Hypothalamus (tissue), 51 donors: Measurements from ENCODE around the gene GOLGA6L1.
"Not testable (repeated sequence)": the region's sequence is repeated elsewhere in the genome, so short reads cannot be mapped to it uniquely, and the experiment has no call there.

Source experiments
- DNase-seq, 51 donors: peaks; one replicate each; lab custom pipeline; 2025; lab: John Stamatoyannopoulos, UW

GOLGA6L1 gene

DNA sequence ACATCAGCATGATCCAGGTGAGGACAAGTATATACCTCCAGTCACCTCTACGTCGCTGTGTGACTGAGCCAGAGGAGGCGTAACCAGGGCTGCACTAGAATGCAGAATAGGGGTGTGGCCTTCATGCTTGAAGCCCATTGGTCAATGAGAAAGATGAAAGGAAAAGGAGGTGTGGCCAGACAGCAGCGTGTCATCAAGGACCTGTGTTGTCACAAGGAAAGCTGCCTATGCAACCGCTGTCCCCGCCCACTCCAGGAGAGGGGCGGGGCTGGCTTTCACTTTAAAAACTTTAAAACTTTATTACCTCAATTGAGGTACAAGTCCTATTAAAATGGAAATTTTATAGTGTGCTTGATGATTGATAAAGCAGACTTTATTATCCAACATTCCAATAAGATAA, at the start of gene GOLGA6L1:
Gene GOLGA6L1, minus strand, starts transcription at position 101 of the 400 bp plus-strand sequence. Its CDS starts 91 bp downstream, at position 10.
- not testable (repeated sequence) for DNase-seq

GRCh38 chr15:23181201-23181600, 44.6 kb upstream of the GOLGA6L1 start:
- DNase-seq = not testable (repeated sequence)

DNA sequence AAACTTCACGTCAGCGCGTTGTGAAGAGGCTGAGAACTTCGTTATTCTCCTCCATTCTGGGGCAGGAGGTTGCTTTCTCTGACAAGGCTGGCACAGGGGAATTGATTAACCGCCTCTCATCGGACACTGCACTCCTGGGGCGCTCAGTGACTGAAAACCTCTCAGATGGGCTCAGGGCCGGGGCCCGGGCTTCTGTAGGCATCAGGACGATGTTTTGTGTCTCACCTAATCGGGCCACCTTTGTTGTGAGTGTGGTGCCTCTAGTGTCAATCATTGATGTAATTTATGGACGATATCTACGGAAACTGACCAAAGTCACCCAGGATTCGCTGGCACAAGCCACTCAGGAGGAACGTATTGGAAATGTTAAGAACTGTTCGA, 43.9 kb upstream of the GOLGA6L1 start:
- not testable (repeated sequence) for DNase-seq

GRCh38 chr15:23179768-23180546, 43.3 kb upstream of the GOLGA6L1 start:
- not testable (repeated sequence) for DNase-seq

GRCh38 chr15:23176683-23177082, 40.1 kb upstream of the GOLGA6L1 start:
- DNase-seq = not testable (repeated sequence)

GRCh38 chr15:23175606-23176005, 39.0 kb upstream of the GOLGA6L1 start:
- DNase-seq = not testable (repeated sequence)

DNA sequence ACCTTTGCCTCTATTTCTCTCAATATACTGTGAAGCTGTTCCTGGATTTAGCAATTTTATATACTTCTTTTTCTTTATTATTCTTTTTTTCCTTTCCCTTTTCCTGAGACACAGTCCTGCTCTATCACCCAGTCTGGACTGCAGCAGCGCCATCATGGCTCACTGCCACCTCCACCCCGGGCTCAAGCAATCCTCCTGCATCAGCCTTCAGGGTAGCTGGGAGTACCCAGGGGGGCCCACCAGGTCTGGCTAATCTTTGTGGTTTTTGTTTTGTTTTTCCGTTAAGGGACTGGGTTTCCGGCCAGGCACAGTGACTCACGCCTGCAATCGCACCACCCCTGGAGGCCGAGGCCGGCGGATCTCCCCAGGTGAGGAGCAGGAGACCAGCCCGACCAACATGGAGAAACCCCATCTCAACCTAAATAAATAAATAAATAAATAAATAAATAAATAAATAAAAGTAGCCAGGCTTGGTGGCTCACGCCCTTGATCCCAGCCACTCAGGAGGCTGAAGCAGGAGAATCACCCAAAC, 38.1 kb upstream of the GOLGA6L1 start:
- not testable (repeated sequence) for DNase-seq

- DNase-seq = not testable (repeated sequence)
Measured at GRCh38 chr15:23132787-23133186, 3.8 kb downstream of the GOLGA6L1 start.

DNA sequence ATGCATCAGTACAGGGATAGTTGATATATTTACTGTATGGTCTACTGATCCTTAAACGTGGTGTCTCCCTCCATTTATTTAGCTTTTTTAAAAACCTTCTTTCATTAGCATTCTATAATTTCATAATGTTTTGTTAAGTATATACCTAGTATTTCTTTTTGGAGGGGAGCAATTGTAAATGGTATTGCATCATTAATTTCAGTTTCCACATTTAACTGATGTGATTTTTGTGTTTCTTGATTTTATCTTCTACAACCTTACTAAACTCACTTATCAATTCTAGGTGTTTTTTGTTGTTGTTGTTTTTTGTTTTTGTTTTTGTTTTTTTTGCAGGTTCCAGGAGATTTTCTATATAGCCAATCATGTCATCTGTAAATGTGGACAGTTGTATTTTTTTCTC, 18.4 kb downstream of the GOLGA6L1 start:
- no peak for DNase-seq

GRCh38 chr15:23095796-23096195, 40.8 kb downstream of the GOLGA6L1 start:
- no peak for DNase-seq

GRCh38 chr15:23083115-23083514, 53.5 kb downstream of the GOLGA6L1 start:
- no peak for DNase-seq

- DNase-seq = not testable (repeated sequence)
Measured at GRCh38 chr15:23081996-23082737, 54.5 kb downstream of the GOLGA6L1 start.

DNA sequence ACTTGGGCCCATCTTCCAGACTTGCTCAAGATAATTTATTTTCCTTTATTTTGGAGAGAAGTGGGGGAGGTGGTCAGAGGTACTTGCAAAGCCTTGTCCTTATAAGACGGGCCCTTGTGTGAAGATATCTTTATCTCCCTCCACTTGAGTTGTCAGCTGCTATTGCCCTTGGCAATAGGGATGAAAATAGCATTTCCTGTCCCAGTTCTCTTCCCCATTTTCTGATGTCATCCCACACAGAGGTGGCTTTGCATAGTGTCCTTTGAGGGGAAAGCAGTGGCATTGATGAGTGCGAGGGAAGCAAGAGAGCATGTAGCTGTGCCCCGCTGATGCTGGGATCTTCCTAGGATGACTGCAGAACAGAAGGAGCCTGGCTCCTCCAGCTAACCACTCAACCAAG, 55.4 kb downstream of the GOLGA6L1 start:
- no peak for DNase-seq

GRCh38 chr15:23079766-23080165, 56.9 kb downstream of the GOLGA6L1 start:
- no peak for DNase-seq
